NCI-H748 (cell line): ENCODE results near the gene NEDD4L.

Experiments
- DNase-seq: peaks from one replicate; lab custom pipeline; 2025; ENCODE audit not compliant: unreplicated experiment; lab: John Stamatoyannopoulos, UW

NEDD4L gene

DNA sequence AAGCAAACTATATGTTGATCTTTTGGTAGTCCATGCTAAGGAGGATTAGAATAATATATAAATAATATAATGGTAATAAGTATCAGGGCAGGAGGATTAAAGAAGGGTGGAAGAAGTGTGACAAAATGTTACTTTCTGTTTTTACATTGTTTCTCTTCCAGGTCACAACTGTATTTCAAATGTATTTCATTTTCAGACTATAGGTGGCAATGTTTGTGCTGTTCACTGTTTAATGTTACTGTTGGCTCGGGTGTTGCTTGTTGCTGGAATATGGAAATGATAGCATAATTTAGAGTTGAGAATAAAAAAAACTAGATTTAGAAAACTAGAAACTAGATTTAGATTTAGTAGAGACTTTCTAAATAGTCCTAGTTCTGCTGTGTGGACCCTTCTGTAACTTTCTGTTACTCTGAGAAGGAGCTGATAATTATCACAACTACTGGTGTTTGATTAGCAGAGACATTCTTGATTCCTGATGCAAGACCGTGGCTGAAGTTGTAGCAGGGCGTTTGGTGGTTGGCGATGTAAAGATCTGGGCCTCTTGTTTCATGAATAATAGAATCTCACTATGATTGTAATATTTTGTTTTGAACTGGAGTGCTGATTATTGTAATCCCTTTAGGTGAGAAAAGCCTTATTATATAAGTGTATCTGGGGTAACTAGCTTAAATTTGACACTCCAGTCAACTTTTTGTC, 7.9 kb downstream of the NEDD4L start:
- DNase-seq = peak; percentile 15

GRCh38 chr18:58052960-58053359, 8.9 kb downstream of the NEDD4L start:
- no peak for DNase-seq

DNA sequence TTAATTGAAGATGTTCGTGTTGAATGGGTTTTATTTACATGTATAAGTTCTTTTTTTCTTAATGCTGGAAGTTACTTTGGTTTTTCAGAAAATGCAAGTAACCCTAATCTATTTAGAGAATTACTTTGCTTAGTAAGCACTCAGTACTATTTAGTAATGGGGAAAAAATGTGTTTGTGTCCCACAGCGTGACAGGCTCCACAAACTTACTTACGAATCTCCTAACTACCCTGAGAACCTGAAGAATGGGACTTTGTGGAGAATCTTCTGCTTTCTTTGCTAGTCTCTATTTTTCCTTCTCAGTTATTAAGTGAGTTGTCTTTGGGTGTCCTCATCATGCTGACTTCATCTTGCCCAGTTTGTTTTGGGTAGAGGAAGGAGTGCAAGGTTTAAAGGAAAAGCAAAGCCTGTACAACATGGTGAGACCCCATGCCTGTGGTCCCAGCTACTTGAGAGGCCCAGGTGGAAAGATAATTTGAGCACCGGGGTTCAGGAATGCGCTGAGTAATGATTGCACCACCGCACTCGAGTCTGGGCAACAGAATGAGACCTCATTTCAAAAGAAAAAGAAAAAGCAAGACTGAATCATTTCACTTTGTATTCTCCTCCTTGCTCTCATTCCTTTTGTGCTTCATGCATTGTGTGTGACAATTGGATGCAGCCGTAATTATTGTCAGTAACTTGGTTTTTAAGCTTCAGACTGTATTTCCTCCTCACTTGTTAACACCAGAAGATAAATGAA, 10.2 kb downstream of the NEDD4L start:
- no peak for DNase-seq

- DNase-seq = peak; percentile 13
These were observed 12.0 kb downstream of the NEDD4L start for GRCh38 chr18:58055890-58056558.

GRCh38 chr18:58056852-58057251, 12.8 kb downstream of the NEDD4L start:
- no peak for DNase-seq

DNA sequence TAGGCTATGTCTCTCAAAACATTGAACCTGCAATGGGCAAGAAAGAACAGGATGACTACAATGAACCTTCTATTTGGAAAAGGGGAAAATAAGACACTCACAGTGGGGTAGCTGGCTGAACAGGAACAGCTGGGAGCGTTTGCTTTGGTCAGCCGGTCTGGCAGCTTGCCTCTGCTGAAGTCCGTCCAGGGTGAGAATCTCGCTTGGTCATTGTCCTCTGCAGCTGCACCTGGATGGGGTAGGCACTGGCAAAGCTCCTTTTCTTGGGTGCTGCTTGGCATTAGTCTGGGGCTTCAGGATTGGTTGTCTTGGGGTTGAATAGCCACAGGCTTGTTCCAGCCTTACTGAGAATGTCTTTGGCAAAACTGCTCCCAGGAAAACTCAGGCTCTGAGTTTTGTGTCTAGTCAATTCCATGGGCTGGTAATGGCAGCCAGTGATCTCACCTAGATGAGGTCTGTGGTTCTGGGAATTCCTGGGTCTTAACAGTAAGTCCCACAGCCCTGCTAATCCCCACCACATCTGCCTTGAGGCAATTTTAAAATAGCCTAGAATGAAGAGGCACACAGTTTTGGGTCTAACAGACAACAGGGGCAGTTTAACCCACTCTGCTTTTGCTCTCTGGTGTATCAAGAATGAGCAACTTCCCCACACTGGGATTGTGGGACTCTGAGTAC, 13.4 kb downstream of the NEDD4L start:
- peak; percentile 93 for DNase-seq

- no peak for DNase-seq
These were observed 14.7 kb downstream of the NEDD4L start for GRCh38 chr18:58058720-58059119.

- no peak for DNase-seq
These were observed 16.2 kb downstream of the NEDD4L start for GRCh38 chr18:58060254-58060653.

DNA sequence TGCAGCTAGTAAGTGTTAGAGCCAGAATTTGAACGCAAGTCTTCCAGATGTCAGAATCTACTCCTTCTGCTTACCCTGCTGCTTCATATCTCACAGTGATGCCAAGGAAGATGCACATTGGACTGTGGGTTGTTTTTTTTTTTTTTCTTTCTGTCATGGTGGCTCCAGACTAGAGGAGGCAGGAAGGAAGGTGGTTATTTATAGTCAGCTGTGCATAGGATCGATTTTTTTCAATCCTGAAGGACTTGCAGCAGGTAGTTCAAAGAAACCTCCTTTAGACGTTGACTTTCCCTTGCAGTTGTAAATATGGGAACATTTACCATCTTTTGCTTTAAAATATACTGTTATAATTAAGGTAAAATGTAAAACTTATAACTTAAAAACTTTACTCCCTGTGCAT, 17.3 kb downstream of the NEDD4L start:
- no peak for DNase-seq

GRCh38 chr18:58064406-58064998, 20.5 kb downstream of the NEDD4L start:
- peak; percentile 68 for DNase-seq

GRCh38 chr18:58065956-58066355, 21.9 kb downstream of the NEDD4L start:
- DNase-seq = no peak

GRCh38 chr18:58067601-58068000, 23.6 kb downstream of the NEDD4L start:
- no peak for DNase-seq

DNA sequence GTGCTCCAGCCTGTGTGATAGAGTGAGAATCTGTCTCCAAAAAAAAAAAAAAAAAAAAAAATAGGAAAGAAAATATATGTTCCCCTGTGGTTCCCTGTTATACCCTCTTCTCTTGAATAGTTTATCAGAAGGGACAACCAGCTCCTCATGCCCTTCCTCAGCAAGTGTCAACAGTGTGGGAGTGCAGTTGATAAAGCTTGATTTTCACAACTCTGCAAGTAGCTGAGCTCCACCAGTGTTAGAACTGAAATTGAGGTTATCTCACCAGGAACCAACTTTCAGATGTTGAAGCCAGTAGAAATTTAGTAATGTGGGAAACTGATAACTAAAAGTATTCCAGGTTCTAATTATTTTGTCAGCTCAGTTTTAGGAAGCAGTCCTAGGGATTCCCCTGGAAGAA, 25.1 kb downstream of the NEDD4L start:
- DNase-seq = no peak

GRCh38 chr18:58069721-58070292, 25.8 kb downstream of the NEDD4L start:
- DNase-seq = peak; percentile 88

DNA sequence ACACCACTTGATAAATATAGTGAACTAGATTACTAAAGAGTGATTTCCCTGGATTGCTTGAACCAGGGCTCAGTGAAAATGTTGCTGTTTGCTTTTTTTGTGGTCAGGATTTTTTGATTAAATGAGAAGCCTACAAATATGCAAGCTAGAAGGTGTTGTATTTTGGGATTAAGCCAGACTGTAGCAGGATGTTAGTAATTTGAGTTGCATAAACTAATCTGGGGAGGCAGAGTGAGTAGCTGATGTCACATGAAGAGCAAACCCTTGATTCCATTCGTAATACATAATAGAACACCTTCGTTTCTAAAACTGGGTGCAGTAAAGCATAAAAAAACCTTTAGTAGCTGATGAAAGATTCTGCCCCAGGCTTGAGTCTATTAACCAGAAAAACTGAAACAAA, 32.0 kb downstream of the NEDD4L start:
- no peak for DNase-seq

DNA sequence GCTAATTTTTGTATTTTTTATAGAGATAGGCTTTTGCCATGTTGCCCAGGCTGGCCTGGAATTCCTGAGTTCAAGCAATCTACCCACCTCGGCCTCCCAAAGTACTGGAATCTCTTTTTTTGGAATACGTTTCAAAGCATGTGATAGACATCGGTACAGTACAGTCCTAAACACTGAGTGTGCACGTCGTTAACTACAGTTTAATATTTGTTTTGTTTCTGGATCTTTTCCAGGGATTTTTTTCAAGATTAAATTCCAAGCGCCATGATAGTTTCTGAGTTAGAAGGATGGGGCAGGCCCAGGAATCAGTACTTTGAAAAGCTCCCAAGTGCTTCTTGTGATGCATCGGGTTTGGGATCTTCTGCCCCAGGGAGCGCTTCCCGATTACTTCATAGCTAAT, 33.3 kb downstream of the NEDD4L start:
- no peak for DNase-seq

- DNase-seq = no peak
These were observed 35.0 kb downstream of the NEDD4L start for GRCh38 chr18:58078889-58079573.

- DNase-seq = no peak
These were observed 36.4 kb downstream of the NEDD4L start for GRCh38 chr18:58080451-58080850.

GRCh38 chr18:58087928-58088690, 44.1 kb downstream of the NEDD4L start:
- DNase-seq = peak; percentile 25

- peak; percentile 47 for DNase-seq
These were observed 44.7 kb downstream of the NEDD4L start for GRCh38 chr18:58088691-58089065.
